Astrocyte (in vitro differentiated cells and primary cell): Measurements from ENCODE around the gene DHX16.

Experiments used
- CTCF ChIP-seq: IDR thresholded peaks from 2 replicates; pipeline ENCODE4 v1.5.1; 2011; ENCODE audit warnings: low read depth, mild to moderate bottlenecking, inconsistent platforms, low read length, moderate library complexity; ENCODE audit not compliant: insufficient read depth
- EZH2 ChIP-seq: IDR thresholded peaks from 2 replicates; pipeline ENCODE4 v1.6.1; 2012; ENCODE audit warnings: mild to moderate bottlenecking, low read length, inconsistent platforms; ENCODE audit not compliant: insufficient read depth

GRCh38 chr6:30644769-30645168 is 28.0 kb downstream of the DHX16 start:
- no peak for TF ChIP-seq CTCF
- no peak for TF ChIP-seq EZH2
